GM23338 (cell line): Measurements from ENCODE around the gene SPINT2. TPM values are rescaled to one million over a fixed set of nuclear protein-coding genes. Genes with fewer than 3 reads are reported as not detected.
A peak's percentile ranks its signal among the peaks of the same experiment; 100 is the strongest.

Source experiments
- ATAC-seq: fragments of 200-7000 bp; cut with Tn5 transposase; 3 replicates; pipeline ENCODE4 v1.9.1; 2020
- DNase-seq: peaks from one replicate; pipeline ENCODE4 v3.0.0-alpha.2; 2015; ENCODE audit warnings: low spot score
- H2AFZ ChIP-seq: fragments of 200-600 bp; sonication (generic); 2 replicates; pipeline ENCODE4 v1.8.0; 2016; ENCODE audit warnings: antibody characterized with exemption, mild to moderate bottlenecking, moderate library complexity
- H3F3A ChIP-seq: fragments of 200-600 bp; sonication (generic); replicated peaks from 2 replicates; pipeline ENCODE4 v1.8.0; 2017; ENCODE audit warnings: antibody characterized with exemption, mixed run types, low read depth
- H3K27ac ChIP-seq: fragments of 200-600 bp; sonication (generic); 2 replicates; pipeline ENCODE4 v1.6.1; 2016; ENCODE audit warnings: low read depth
- H3K27me3 ChIP-seq: fragments of 200-600 bp; sonication (generic); 2 replicates; pipeline ENCODE4 v1.8.0; 2016; ENCODE audit warnings: mild to moderate bottlenecking, mixed run types, moderate library complexity; ENCODE audit not compliant: insufficient read depth
- H3K36me3 ChIP-seq: fragments of 200-600 bp; sonication (generic); 2 replicates; pipeline ENCODE4 v1.8.0; 2016; ENCODE audit warnings: mild to moderate bottlenecking; ENCODE audit not compliant: insufficient read depth
- H3K4me1 ChIP-seq: fragments of 200-600 bp; sonication (generic); 2 replicates; pipeline ENCODE4 v1.8.0; 2016; ENCODE audit warnings: mild to moderate bottlenecking, moderate library complexity; ENCODE audit not compliant: insufficient read depth
- H3K4me2 ChIP-seq: fragments of 200-600 bp; sonication (generic); 2 replicates; pipeline ENCODE4 v1.7.1; 2017; ENCODE audit warnings: mixed run types
- H3K4me3 ChIP-seq: fragments of 200-600 bp; sonication (generic); 2 replicates; pipeline ENCODE4 v1.6.1; 2016; ENCODE audit warnings: mixed run types
- H3K79me2 ChIP-seq: fragments of 200-600 bp; sonication (generic); replicated peaks from 2 replicates; pipeline ENCODE4 v1.8.0; 2017; ENCODE audit warnings: mild to moderate bottlenecking; ENCODE audit not compliant: insufficient read depth
- H3K9me2 ChIP-seq: fragments of 200-600 bp; sonication (generic); 2 replicates; pipeline ENCODE4 v1.8.0; 2017; ENCODE audit not compliant: insufficient read depth
- H4K20me1 ChIP-seq: fragments of 200-600 bp; sonication (generic); replicated peaks from 2 replicates; pipeline ENCODE4 v1.8.0; 2017; ENCODE audit warnings: mild to moderate bottlenecking; ENCODE audit not compliant: insufficient read depth
- H3K27ac Mint-ChIP-seq: 2 replicates; pipeline ENCODE4 v1.8.0; 2020; ENCODE audit warnings: inconsistent platforms, mild to moderate bottlenecking, moderate library complexity, mixed read lengths
- H3K27me3 Mint-ChIP-seq: 3 replicates; pipeline ENCODE4 v1.8.0; 2022; ENCODE audit warnings: low read depth, mild to moderate bottlenecking, moderate library complexity, mixed read lengths, inconsistent platforms; ENCODE audit not compliant: insufficient read depth, poor library complexity
- H3K36me3 Mint-ChIP-seq: 3 replicates; pipeline ENCODE4 v1.8.0; 2021; ENCODE audit warnings: low read depth, mild to moderate bottlenecking, inconsistent platforms, moderate library complexity, mixed read lengths
- H3K4me1 Mint-ChIP-seq: 3 replicates; pipeline ENCODE4 v1.8.0; 2020; ENCODE audit warnings: mild to moderate bottlenecking, inconsistent platforms, mixed read lengths
- H3K4me3 Mint-ChIP-seq: 3 replicates; pipeline ENCODE4 v1.8.0; 2021; ENCODE audit warnings: moderate library complexity, mild to moderate bottlenecking, inconsistent platforms, mixed read lengths
- H3K9me3 Mint-ChIP-seq: 3 replicates; pipeline ENCODE4 v1.8.0; 2020; ENCODE audit warnings: moderate library complexity, mild to moderate bottlenecking, inconsistent platforms, mixed read lengths
- CREB1 ChIP-seq: fragments of 250-450 bp; sonication (Bioruptor Pico); IDR thresholded peaks from 2 replicates; pipeline ENCODE4 v1.5.0; 2020; ENCODE audit warnings: low read depth, mild to moderate bottlenecking, moderate library complexity
- EZH2 ChIP-seq: fragments of 200-600 bp; sonication (generic); IDR thresholded peaks from one replicate; pipeline ENCODE4 v1.8.0; 2017; ENCODE audit warnings: antibody characterized with exemption, mild to moderate bottlenecking, low read depth; ENCODE audit not compliant: unreplicated experiment
- EZH2phosphoT487 ChIP-seq: fragments of 200-600 bp; sonication (generic); IDR thresholded peaks from one replicate; pipeline ENCODE4 v1.8.1; 2018; ENCODE audit warnings: antibody characterized with exemption; ENCODE audit not compliant: unreplicated experiment
- JUNB ChIP-seq: IDR thresholded peaks from one replicate; pipeline ENCODE4 v1.6.1; 2016; ENCODE audit warnings: antibody characterized with exemption; ENCODE audit not compliant: unreplicated experiment
- NANOG ChIP-seq: IDR thresholded peaks from 2 replicates; pipeline ENCODE4 v1.6.1; 2016; ENCODE audit warnings: antibody characterized with exemption, borderline replicate concordance
- POLR2AphosphoS5 ChIP-seq: IDR thresholded peaks from 2 replicates; pipeline ENCODE4 v1.6.1; 2016; ENCODE audit warnings: antibody characterized with exemption, low read depth
- STAT1 ChIP-seq: IDR thresholded peaks from one replicate; pipeline ENCODE4 v1.6.1; 2016; ENCODE audit warnings: antibody characterized with exemption; ENCODE audit not compliant: unreplicated experiment
- ZNF114 ChIP-seq: fragments of 250-450 bp; sonication (Bioruptor Pico); IDR thresholded peaks from 2 replicates; pipeline ENCODE4 v1.5.0; 2020; ENCODE audit warnings: mild to moderate bottlenecking, moderate library complexity
- ZNF331 ChIP-seq: fragments of 250-450 bp; sonication (Bioruptor Pico); IDR thresholded peaks from 2 replicates; pipeline ENCODE4 v1.5.0; 2020; ENCODE audit warnings: low read depth, mild to moderate bottlenecking, moderate library complexity
- polyA plus RNA-seq: library from polyadenylated mRNA; unstranded; fragments of >200 nt; fragmentation: Nextera tagmentation; extraction: Ambion mirVana; gene quantifications from 2 replicates; pipeline ENCODE4 v1.2.1, GENCODE V29; 2016
- total RNA-seq: library from RNA; depleted of rRNA; stranded (reverse); fragments of >200 nt; shearing (Covaris generic); gene quantifications from 2 replicates; pipeline ENCODE4 v1.2.3, GENCODE V29; 2014
- TF ChIP-seq, protein P1 (sequence below): fragments of 250-450 bp; sonication (Bioruptor Pico); IDR thresholded peaks from 2 replicates; pipeline ENCODE4 v1.5.0; 2020; ENCODE audit warnings: mild to moderate bottlenecking, moderate library complexity
- TF ChIP-seq, protein P2 (sequence below): IDR thresholded peaks from 2 replicates; pipeline ENCODE4 v1.6.1; 2016; ENCODE audit warnings: antibody characterized with exemption
- TF ChIP-seq, protein P3 (sequence below), 2 experiments: fragments of 200-600 bp in 1 of 2; sonication (generic) in 1 of 2; conservative IDR thresholded peaks; 2 replicates each; pipeline versions ENCODE4 v1.5.1 to v1.6.1; 2016 to 2017; ENCODE audit warnings: antibody characterized with exemption in 2 of 2, low read depth in 2 of 2, mild to moderate bottlenecking in 2 of 2, moderate library complexity in 1 of 2
- TF ChIP-seq, protein P4 (sequence below): IDR thresholded peaks from one replicate; pipeline ENCODE4 v1.6.1; 2018; ENCODE audit warnings: antibody characterized with exemption; ENCODE audit not compliant: unreplicated experiment

SPINT2 gene
- total and polyA plus RNA-seq, 2 experiments from 2014 or later = 319 to 468 TPM

DNA sequence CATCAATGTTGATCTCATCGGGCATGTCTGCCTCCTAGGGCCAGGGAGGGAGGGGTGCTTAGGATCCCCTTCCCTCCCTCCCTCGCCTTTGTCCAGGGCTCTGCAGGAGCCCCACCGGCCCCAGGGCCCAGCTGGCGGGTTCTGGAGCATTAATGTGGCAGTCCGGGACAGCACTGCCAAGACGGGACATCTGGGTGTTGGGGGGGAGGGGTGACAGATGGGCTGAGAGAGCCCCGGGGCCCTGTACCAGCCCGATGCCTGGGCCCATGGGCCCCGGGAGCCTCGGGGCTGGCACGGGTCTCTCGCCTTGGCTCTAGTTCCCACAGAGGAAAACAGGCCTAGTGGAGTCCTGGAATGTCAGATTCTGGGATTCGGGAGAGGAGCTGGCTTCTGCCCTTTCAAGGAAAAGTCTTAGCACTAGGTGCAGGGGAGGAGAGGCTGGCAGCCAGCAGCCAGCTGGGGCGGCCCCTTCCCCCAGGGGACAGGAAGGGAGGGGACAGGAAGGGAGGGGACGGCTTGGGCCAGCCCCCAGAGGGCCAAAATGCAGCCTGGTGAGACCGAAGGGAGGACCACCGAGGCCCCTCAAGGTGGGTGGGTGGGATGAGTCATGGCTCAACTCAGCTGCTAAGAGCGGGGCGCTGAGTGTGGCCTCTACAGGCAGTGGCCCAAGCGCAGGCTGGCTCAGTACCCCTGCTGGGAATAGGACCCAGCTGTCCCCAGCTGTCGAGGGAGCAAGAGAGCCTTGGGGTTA is 11.3 kb upstream of the SPINT2 start:
- Histone ChIP-seq H3K36me3 (no peaks in the 10 kb centered on the region), H3K4me2 (peak overlapping the region; percentile 83), H3K27ac (0 out of 2 replicates have a peak overlapping the region, but pooled peaks have one; percentile 55), H3K4me3 (no peak overlapping the region; the same call in 1 of the 2 replicates), H3K79me2 (0 out of 2 replicates have a peak, but pooled peaks cover 3% of the 10 kb centered on the region), H4K20me1 (no peaks in the 10 kb centered on the region), H3F3A (peaks cover 7% of the 10 kb centered on the region; the same call in 1 of the 2 replicates), H3K9me2 (no peaks in the 10 kb centered on the region), H2AFZ (no peak overlapping the region), H3K4me1 (peaks cover 41% of the 10 kb centered on the region), H3K27me3 (peaks cover 6% of the 10 kb centered on the region; the same call in 1 of the 2 replicates)
- TF ChIP-seq ZNF114 (CRISPR knock-in tag) (no peak), EZH2 (no peak), JUNB (no peak), STAT1 (no peak), NANOG (no peak), ZNF331 (CRISPR knock-in tag) (no peak), CREB1 (no peak), POLR2AphosphoS5 (no peak), EZH2phosphoT487 (no peak)
- TF ChIP-seq, protein P1, sequence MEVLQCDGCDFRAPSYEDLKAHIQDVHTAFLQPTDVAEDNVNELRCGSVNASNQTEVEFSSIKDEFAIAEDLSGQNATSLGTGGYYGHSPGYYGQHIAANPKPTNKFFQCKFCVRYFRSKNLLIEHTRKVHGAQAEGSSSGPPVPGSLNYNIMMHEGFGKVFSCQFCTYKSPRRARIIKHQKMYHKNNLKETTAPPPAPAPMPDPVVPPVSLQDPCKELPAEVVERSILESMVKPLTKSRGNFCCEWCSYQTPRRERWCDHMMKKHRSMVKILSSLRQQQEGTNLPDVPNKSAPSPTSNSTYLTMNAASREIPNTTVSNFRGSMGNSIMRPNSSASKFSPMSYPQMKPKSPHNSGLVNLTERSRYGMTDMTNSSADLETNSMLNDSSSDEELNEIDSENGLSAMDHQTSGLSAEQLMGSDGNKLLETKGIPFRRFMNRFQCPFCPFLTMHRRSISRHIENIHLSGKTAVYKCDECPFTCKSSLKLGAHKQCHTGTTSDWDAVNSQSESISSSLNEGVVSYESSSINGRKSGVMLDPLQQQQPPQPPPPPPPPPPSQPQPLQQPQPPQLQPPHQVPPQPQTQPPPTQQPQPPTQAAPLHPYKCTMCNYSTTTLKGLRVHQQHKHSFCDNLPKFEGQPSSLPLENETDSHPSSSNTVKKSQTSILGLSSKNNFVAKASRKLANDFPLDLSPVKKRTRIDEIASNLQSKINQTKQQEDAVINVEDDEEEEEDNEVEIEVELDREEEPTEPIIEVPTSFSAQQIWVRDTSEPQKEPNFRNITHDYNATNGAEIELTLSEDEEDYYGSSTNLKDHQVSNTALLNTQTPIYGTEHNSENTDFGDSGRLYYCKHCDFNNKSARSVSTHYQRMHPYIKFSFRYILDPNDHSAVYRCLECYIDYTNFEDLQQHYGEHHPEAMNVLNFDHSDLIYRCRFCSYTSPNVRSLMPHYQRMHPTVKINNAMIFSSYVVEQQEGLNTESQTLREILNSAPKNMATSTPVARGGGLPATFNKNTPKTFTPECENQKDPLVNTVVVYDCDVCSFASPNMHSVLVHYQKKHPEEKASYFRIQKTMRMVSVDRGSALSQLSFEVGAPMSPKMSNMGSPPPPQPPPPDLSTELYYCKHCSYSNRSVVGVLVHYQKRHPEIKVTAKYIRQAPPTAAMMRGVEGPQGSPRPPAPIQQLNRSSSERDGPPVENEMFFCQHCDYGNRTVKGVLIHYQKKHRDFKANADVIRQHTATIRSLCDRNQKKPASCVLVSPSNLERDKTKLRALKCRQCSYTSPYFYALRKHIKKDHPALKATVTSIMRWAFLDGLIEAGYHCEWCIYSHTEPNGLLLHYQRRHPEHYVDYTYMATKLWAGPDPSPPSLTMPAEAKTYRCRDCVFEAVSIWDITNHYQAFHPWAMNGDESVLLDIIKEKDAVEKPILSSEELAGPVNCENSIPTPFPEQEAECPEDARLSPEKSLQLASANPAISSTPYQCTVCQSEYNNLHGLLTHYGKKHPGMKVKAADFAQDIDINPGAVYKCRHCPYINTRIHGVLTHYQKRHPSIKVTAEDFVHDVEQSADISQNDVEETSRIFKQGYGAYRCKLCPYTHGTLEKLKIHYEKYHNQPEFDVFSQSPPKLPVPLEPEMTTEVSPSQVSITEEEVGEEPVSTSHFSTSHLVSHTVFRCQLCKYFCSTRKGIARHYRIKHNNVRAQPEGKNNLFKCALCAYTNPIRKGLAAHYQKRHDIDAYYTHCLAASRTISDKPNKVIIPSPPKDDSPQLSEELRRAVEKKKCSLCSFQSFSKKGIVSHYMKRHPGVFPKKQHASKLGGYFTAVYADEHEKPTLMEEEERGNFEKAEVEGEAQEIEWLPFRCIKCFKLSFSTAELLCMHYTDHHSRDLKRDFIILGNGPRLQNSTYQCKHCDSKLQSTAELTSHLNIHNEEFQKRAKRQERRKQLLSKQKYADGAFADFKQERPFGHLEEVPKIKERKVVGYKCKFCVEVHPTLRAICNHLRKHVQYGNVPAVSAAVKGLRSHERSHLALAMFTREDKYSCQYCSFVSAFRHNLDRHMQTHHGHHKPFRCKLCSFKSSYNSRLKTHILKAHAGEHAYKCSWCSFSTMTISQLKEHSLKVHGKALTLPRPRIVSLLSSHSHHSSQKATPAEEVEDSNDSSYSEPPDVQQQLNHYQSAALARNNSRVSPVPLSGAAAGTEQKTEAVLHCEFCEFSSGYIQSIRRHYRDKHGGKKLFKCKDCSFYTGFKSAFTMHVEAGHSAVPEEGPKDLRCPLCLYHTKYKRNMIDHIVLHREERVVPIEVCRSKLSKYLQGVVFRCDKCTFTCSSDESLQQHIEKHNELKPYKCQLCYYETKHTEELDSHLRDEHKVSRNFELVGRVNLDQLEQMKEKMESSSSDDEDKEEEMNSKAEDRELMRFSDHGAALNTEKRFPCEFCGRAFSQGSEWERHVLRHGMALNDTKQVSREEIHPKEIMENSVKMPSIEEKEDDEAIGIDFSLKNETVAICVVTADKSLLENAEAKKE (CRISPR knock-in tag) = no peak
- TF ChIP-seq, protein P2, sequence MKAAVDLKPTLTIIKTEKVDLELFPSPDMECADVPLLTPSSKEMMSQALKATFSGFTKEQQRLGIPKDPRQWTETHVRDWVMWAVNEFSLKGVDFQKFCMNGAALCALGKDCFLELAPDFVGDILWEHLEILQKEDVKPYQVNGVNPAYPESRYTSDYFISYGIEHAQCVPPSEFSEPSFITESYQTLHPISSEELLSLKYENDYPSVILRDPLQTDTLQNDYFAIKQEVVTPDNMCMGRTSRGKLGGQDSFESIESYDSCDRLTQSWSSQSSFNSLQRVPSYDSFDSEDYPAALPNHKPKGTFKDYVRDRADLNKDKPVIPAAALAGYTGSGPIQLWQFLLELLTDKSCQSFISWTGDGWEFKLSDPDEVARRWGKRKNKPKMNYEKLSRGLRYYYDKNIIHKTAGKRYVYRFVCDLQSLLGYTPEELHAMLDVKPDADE = no peak
- TF ChIP-seq, protein P3, sequence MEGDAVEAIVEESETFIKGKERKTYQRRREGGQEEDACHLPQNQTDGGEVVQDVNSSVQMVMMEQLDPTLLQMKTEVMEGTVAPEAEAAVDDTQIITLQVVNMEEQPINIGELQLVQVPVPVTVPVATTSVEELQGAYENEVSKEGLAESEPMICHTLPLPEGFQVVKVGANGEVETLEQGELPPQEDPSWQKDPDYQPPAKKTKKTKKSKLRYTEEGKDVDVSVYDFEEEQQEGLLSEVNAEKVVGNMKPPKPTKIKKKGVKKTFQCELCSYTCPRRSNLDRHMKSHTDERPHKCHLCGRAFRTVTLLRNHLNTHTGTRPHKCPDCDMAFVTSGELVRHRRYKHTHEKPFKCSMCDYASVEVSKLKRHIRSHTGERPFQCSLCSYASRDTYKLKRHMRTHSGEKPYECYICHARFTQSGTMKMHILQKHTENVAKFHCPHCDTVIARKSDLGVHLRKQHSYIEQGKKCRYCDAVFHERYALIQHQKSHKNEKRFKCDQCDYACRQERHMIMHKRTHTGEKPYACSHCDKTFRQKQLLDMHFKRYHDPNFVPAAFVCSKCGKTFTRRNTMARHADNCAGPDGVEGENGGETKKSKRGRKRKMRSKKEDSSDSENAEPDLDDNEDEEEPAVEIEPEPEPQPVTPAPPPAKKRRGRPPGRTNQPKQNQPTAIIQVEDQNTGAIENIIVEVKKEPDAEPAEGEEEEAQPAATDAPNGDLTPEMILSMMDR (conservative IDR thresholded peaks at IDR 0.05; ENCODE audit: low read depth in 2 of 2) = no peak
- TF ChIP-seq, protein P4, sequence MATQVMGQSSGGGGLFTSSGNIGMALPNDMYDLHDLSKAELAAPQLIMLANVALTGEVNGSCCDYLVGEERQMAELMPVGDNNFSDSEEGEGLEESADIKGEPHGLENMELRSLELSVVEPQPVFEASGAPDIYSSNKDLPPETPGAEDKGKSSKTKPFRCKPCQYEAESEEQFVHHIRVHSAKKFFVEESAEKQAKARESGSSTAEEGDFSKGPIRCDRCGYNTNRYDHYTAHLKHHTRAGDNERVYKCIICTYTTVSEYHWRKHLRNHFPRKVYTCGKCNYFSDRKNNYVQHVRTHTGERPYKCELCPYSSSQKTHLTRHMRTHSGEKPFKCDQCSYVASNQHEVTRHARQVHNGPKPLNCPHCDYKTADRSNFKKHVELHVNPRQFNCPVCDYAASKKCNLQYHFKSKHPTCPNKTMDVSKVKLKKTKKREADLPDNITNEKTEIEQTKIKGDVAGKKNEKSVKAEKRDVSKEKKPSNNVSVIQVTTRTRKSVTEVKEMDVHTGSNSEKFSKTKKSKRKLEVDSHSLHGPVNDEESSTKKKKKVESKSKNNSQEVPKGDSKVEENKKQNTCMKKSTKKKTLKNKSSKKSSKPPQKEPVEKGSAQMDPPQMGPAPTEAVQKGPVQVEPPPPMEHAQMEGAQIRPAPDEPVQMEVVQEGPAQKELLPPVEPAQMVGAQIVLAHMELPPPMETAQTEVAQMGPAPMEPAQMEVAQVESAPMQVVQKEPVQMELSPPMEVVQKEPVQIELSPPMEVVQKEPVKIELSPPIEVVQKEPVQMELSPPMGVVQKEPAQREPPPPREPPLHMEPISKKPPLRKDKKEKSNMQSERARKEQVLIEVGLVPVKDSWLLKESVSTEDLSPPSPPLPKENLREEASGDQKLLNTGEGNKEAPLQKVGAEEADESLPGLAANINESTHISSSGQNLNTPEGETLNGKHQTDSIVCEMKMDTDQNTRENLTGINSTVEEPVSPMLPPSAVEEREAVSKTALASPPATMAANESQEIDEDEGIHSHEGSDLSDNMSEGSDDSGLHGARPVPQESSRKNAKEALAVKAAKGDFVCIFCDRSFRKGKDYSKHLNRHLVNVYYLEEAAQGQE = no peak
- peaks cover 40% of the 10 kb centered on the region for H3K4me1 Mint-ChIP-seq
- H3K9me3 Mint-ChIP-seq = no peaks in the 10 kb centered on the region
- no peak for DNase-seq
- no peak; the same call in none of the 3 replicates for ATAC-seq
- no peak overlapping the region for H3K4me3 Mint-ChIP-seq
- no peak overlapping the region for H3K27ac Mint-ChIP-seq
- H3K27me3 Mint-ChIP-seq = peaks cover 17% of the 10 kb centered on the region
- no peaks in the 10 kb centered on the region; the same call in 2 of the 3 replicates for H3K36me3 Mint-ChIP-seq
